ENCODE measurements around the gene HOMER2. TPM values are rescaled to one million over a fixed set of nuclear protein-coding genes. Genes with fewer than 3 reads are reported as not detected.

HOMER2 gene
- total RNA-seq, 4 donors from 2014 or later = 30.9 to 59.0 (median 39.4) TPM

DNA sequence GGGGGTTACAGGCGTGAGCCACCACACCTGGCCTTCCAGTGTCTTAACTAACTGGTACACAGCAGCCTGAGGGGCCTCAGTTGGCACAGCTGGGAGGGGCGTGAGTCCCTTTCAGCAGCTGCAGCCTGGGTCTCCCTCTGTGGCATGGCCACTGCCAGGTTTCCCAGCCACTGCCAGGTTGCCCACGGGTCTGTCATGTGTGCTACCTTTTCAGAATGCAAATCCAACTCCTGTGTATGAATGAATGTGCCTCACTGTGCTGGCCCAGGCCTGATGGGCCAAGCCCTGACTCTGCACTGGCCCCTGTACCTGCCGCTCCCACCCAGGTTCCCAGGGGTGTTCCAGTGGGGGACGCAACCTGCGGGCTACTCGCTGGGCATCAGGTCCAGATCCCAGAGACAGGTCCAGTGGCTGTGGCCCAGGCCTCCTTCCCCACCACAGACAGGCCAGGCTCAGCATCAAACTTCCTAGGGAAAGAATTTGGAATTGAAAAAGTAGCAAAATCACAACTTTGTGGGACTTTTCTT is 117.1 kb downstream of the HOMER2 start:
- WGBS, 2 donors = 83 to 87% methylated on average over 2 to 3 of the region's 7 CpGs
- Histone ChIP-seq H3K4me3 (no peak overlapping the region), H3K9me3 (no peaks in the 10 kb centered on the region), H3K27ac (no peak overlapping the region), H3K27me3 (no peaks in the 10 kb centered on the region), H3K4me1 (peaks cover 5 to 27% (median 18%) of the 10 kb centered on the region in 3 donors), H3K36me3 (peaks cover 11 to 88% (median 42%) of the 10 kb centered on the region in 3 donors)
- TF ChIP-seq, protein P1, sequence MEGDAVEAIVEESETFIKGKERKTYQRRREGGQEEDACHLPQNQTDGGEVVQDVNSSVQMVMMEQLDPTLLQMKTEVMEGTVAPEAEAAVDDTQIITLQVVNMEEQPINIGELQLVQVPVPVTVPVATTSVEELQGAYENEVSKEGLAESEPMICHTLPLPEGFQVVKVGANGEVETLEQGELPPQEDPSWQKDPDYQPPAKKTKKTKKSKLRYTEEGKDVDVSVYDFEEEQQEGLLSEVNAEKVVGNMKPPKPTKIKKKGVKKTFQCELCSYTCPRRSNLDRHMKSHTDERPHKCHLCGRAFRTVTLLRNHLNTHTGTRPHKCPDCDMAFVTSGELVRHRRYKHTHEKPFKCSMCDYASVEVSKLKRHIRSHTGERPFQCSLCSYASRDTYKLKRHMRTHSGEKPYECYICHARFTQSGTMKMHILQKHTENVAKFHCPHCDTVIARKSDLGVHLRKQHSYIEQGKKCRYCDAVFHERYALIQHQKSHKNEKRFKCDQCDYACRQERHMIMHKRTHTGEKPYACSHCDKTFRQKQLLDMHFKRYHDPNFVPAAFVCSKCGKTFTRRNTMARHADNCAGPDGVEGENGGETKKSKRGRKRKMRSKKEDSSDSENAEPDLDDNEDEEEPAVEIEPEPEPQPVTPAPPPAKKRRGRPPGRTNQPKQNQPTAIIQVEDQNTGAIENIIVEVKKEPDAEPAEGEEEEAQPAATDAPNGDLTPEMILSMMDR (IDR thresholded peaks at IDR 0.05) = no peak
- no peak for TF ChIP-seq POLR2A (IDR thresholded peaks at IDR 0.05)
- no peak for DNase-seq
- intact Hi-C loops (cut with DNase I) = no loop called here

- Histone ChIP-seq H3K27me3 (no peaks in the 10 kb centered on the region), H3K36me3 (peaks cover 15 to 99% (median 52%) of the 10 kb centered on the region in 3 donors), H3K9me3 (no peaks in the 10 kb centered on the region), H3K27ac (peak overlapping the region; percentile 30 to 74 (median 52)), H3K4me1 (peaks cover 5 to 27% (median 18%) of the 10 kb centered on the region in 3 donors), H3K4me3 (no peak overlapping the region)
- no peak for DNase-seq
- intact Hi-C loops (cut with DNase I) = no loop called here
- 79 to 85% methylated on average over 2 to 4 of the region's 4 CpGs for WGBS, 2 donors
- TF ChIP-seq, protein P1 (IDR thresholded peaks at IDR 0.05) = no peak
- TF ChIP-seq POLR2A (IDR thresholded peaks at IDR 0.05) = no peak
Observed at GRCh38 chr15:82833362-82833682, 119.2 kb downstream of the HOMER2 start.

GRCh38 chr15:82832601-82833361 is 119.7 kb downstream of the HOMER2 start:
- 16 to 39% methylated on average over 11 to 13 of the region's 13 CpGs for WGBS, 2 donors
- no peak for DNase-seq
- intact Hi-C loops (cut with DNase I) = no loop called here
- TF ChIP-seq POLR2A (IDR thresholded peaks at IDR 0.05) = no peak
- TF ChIP-seq, protein P1 (IDR thresholded peaks at IDR 0.05) = peak in 1 of 6 experiments; percentile 35
- Histone ChIP-seq H3K9me3 (no peaks in the 10 kb centered on the region), H3K27me3 (no peaks in the 10 kb centered on the region), H3K4me3 (no peak overlapping the region), H3K4me1 (peaks cover 5 to 27% (median 18%) of the 10 kb centered on the region in 3 donors), H3K27ac (peak overlapping the region; percentile 30 to 74 (median 52)), H3K36me3 (peaks cover 20 to 99% (median 57%) of the 10 kb centered on the region in 3 donors)

DNA sequence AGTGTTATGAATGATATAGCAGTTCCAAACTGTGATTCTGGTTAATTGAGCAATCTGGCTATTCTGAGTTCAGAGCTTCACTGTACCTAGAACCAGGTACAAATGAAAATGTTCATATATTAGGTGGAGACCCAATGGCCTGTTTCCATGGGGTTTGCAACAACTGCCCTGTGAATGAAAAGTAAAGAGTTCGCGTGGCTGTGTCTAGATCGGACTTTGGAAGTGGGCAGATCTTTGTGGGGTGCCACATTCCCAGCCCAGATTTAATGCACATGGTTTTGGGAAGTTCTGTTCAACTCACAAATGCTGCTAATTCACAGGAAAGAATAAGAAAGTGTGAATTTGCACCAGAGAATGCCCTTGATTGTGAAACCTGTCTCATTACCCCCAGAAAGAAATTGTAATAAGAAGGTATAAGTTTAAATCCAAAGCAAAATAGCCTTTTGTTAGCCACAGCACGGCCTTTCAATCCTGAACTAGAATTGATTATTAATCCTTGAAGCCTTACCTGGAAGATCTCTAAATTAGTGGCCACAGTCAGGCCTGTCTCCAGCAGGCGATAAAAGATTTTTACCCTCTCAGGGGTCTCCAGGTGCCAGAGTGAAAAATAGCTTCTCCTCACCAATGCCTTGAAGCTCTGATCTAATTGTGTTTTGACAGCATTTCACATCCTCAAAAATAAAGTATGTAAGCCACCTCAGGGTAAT is 120.5 kb downstream of the HOMER2 start:
- no peaks in the 10 kb centered on the region for H3K9me3 ChIP-seq
- no peak for DNase-seq
- peaks cover 5 to 27% (median 18%) of the 10 kb centered on the region in 3 donors for H3K4me1 ChIP-seq
- WGBS, 2 donors = 70 to 80% methylated on average over 5 of the region's 5 CpGs
- H3K36me3 ChIP-seq = peaks cover 22 to 99% (median 64%) of the 10 kb centered on the region in 3 donors
- H3K27ac ChIP-seq = peak overlapping the region; percentile 23 to 65 (median 35)
- no peak overlapping the region for H3K4me3 ChIP-seq
- H3K27me3 ChIP-seq = no peaks in the 10 kb centered on the region
- intact Hi-C loops (cut with DNase I) = no loop called here
- no peak for TF ChIP-seq POLR2A (IDR thresholded peaks at IDR 0.05)
- TF ChIP-seq, protein P1 (IDR thresholded peaks at IDR 0.05) = no peak

All from esophagus squamous epithelium (tissue), 5 donors.